ENCODE data around the gene RNF6. TPM values are rescaled to one million over a fixed set of nuclear protein-coding genes. Genes with fewer than 3 reads are reported as not detected.
"Not testable (repeated sequence)": the region's sequence is repeated elsewhere in the genome, so short reads cannot be mapped to it uniquely, and the experiment has no call there.

Gene RNF6
- total RNA-seq, 1 donor from 2014 or later: 14.9 TPM

DNA sequence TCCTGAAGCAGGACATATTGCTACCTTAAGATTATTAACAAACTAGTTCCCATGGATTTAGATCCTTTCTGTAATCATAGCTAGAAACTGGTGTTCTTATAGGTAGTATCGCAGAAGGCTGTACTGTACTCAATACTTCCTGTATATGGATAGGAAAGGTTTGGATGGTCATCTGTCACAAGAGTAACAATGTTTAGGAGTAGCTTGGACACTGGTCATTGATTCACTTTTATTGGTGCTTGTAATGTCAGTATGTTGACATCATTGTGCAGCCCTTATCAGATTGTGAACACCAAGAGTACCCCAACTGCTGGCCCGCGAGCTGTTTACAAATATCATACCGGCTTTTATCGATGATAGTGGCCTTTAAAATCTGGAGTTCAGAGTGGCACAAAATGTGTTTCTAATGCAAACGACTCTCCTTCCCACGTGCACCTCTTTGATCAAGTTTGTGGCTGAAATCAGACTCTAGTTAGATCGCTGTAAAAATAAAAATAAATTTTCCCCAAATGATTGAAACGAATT is 31.2 kb upstream of the RNF6 start:
- DNase-seq: no peak
- TF ChIP-seq, protein P1, sequence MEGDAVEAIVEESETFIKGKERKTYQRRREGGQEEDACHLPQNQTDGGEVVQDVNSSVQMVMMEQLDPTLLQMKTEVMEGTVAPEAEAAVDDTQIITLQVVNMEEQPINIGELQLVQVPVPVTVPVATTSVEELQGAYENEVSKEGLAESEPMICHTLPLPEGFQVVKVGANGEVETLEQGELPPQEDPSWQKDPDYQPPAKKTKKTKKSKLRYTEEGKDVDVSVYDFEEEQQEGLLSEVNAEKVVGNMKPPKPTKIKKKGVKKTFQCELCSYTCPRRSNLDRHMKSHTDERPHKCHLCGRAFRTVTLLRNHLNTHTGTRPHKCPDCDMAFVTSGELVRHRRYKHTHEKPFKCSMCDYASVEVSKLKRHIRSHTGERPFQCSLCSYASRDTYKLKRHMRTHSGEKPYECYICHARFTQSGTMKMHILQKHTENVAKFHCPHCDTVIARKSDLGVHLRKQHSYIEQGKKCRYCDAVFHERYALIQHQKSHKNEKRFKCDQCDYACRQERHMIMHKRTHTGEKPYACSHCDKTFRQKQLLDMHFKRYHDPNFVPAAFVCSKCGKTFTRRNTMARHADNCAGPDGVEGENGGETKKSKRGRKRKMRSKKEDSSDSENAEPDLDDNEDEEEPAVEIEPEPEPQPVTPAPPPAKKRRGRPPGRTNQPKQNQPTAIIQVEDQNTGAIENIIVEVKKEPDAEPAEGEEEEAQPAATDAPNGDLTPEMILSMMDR (IDR thresholded peaks at IDR 0.05; ENCODE audit: partially characterized antibody, unreplicated experiment): no peak
- Mint-ChIP-seq H3K9me3 (ENCODE audit: unreplicated experiment) (peaks cover 5% of the 10 kb centered on the region), H3K27me3 (ENCODE audit: unreplicated experiment) (peaks cover 8% of the 10 kb centered on the region), H3K4me1 (ENCODE audit: low read depth, unreplicated experiment) (peaks cover 19% of the 10 kb centered on the region), H3K4me3 (ENCODE audit: unreplicated experiment) (peak overlapping the region; percentile 89), H3K27ac (ENCODE audit: unreplicated experiment) (peak overlapping the region; percentile 92), H3K36me3 (ENCODE audit: unreplicated experiment) (no peaks in the 10 kb centered on the region)

DNA sequence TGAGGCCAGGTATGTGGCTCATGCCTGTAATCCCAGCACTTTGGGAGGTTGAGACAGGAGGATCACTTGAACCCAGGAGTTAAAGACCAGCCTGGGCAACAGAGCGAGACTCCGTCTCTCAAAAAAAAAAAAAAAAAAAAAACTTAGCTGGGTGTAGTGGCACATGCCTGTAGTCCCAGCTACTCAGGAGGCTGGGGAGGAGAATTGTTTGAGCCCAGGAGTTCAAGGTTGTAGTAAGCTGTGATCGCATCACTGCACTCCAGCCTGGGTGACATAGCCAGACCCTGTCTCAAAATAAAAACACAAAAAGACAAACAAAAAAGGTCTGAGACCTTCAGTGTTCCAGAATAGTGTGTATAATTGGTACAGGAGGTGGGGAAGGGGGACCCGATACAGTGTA is 29.9 kb upstream of the RNF6 start:
- not testable (repeated sequence) for H3K4me3 Mint-ChIP-seq (ENCODE audit: unreplicated experiment); DNase-seq; H3K27me3 Mint-ChIP-seq (ENCODE audit: unreplicated experiment); H3K27ac Mint-ChIP-seq (ENCODE audit: unreplicated experiment); H3K9me3 Mint-ChIP-seq (ENCODE audit: unreplicated experiment); H3K36me3 Mint-ChIP-seq (ENCODE audit: unreplicated experiment)
- peaks cover 11% of the 10 kb centered on the region for H3K4me1 Mint-ChIP-seq (ENCODE audit: low read depth, unreplicated experiment)

DNA sequence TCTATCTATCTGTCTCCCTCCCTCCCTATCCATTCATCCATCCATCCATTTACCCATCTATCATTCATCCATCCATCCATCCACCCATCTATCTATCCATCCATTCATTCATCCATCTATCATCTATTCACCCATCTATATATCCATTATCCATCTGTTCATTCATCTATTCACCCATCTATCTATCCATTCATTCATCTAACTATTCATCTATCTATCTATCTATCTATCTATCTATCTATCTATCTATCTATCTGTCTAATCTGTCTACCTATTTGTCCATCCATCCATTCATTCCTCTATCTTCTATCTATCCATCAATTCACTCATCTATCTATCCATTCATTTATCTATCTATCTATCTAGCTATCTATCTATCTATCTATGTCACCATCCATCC is 27.4 kb upstream of the RNF6 start:
- no peaks in the 10 kb centered on the region for H3K9me3 Mint-ChIP-seq (ENCODE audit: unreplicated experiment)
- no peak overlapping the region for H3K4me3 Mint-ChIP-seq (ENCODE audit: unreplicated experiment)
- H3K4me1 Mint-ChIP-seq (ENCODE audit: low read depth, unreplicated experiment): no peaks in the 10 kb centered on the region
- H3K36me3 Mint-ChIP-seq (ENCODE audit: unreplicated experiment): no peaks in the 10 kb centered on the region
- TF ChIP-seq, protein P1 (IDR thresholded peaks at IDR 0.05; ENCODE audit: partially characterized antibody, unreplicated experiment): no peak
- peaks cover 2% of the 10 kb centered on the region for H3K27me3 Mint-ChIP-seq (ENCODE audit: unreplicated experiment)
- no peak overlapping the region for H3K27ac Mint-ChIP-seq (ENCODE audit: unreplicated experiment)
- no peak for DNase-seq

DNA sequence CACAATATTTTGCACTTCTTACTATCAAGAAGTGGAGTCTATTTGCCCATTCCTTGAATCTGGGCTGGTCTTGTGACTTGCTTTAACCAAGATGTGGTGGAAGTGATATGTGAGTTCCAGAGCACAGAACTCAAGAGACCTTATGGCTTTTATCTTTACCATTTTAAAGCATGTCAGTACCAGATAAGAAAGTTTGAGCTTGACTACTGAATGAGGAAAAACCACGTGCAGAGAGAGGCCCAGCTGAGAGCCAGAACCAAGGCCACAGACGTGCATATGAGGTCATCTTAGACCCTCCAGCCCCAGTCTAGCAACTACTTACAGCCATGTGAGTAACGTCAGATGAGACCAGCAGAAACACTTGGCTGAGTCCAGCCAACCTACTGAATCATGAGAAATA is 25.5 kb upstream of the RNF6 start:
- Mint-ChIP-seq H3K27ac (ENCODE audit: unreplicated experiment) (no peak overlapping the region), H3K4me1 (ENCODE audit: low read depth, unreplicated experiment) (no peaks in the 10 kb centered on the region), H3K36me3 (ENCODE audit: unreplicated experiment) (no peaks in the 10 kb centered on the region), H3K9me3 (ENCODE audit: unreplicated experiment) (no peaks in the 10 kb centered on the region), H3K4me3 (ENCODE audit: unreplicated experiment) (no peak overlapping the region), H3K27me3 (ENCODE audit: unreplicated experiment) (no peaks in the 10 kb centered on the region)
- TF ChIP-seq, protein P1 (IDR thresholded peaks at IDR 0.05; ENCODE audit: partially characterized antibody, unreplicated experiment): no peak
- no peak for DNase-seq

DNA sequence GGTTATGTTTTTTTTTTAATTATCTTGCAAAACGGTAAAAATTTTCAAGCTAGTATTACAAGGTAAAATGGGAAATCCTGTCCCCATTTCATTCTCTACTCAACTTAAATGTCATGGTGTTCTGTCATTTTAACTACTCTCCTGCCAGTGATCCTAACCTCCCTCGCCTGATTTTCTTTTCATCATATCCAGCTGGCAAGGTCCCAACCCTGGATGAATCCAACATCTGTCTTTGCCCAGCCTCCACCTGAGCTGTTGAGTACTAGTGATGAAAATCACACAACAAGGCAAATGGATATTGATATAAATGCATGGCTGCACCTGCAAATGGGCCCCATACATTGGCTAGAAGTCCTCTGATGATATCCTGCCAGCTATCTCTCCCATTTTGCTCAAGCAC is 24.9 kb upstream of the RNF6 start:
- H3K4me1 Mint-ChIP-seq (ENCODE audit: low read depth, unreplicated experiment): no peaks in the 10 kb centered on the region
- no peak for DNase-seq
- H3K27ac Mint-ChIP-seq (ENCODE audit: unreplicated experiment): no peak overlapping the region
- H3K27me3 Mint-ChIP-seq (ENCODE audit: unreplicated experiment): no peaks in the 10 kb centered on the region
- no peak overlapping the region for H3K4me3 Mint-ChIP-seq (ENCODE audit: unreplicated experiment)
- peaks cover 3% of the 10 kb centered on the region for H3K9me3 Mint-ChIP-seq (ENCODE audit: unreplicated experiment)
- peaks cover 5% of the 10 kb centered on the region for H3K36me3 Mint-ChIP-seq (ENCODE audit: unreplicated experiment)
- TF ChIP-seq, protein P1 (IDR thresholded peaks at IDR 0.05; ENCODE audit: partially characterized antibody, unreplicated experiment): no peak

Data from glutamatergic neuron (in vitro differentiated cells).